IMR-90 (cell line): Measurements from ENCODE around the gene TRIM25. TPM values are rescaled to one million over a fixed set of nuclear protein-coding genes. Genes with fewer than 3 reads are reported as not detected.

Source experiments
- ATAC-seq: fragments of 200-7000 bp; cut with Tn5 transposase; 2 replicates; pipeline ENCODE4 v1.9.1; 2020; ENCODE audit warnings: low read depth, mild to moderate bottlenecking, moderate library complexity
- BruUV-seq: library from RNA; stranded (reverse); fragments of 400-500 nt; replicated peaks from 2 replicates; lab custom pipeline; 2021; lab: Mats Ljungman, UMichigan
- CTCF ChIA-PET: fragments of 300-600 bp; formaldehyde crosslinking; extraction: SDS; loops from one replicate; lab custom pipeline; 2021; ENCODE audit warnings: antibody characterized with exemption; lab: Yijun Ruan, JAX
- POLR2A ChIA-PET: fragments of 300-600 bp; sonication (Branson Sonifier 250); formaldehyde crosslinking; loops from one replicate; lab custom pipeline; 2022; ENCODE audit warnings: antibody characterized with exemption; ENCODE audit not compliant: unreplicated experiment; lab: Charles Lee
- DNase-seq: peaks from one replicate; pipeline ENCODE4 v3.0.0; 2013
- H2AFZ ChIP-seq: replicated peaks from 2 replicates; pipeline ENCODE3; 2013; ENCODE audit warnings: low read length, mild to moderate bottlenecking; ENCODE audit not compliant: poor library complexity
- H2AK5ac ChIP-seq: 2 replicates; pipeline ENCODE4 v1.6.1; 2013; ENCODE audit warnings: low read depth, low read length, inconsistent platforms
- H2AK9ac ChIP-seq: replicated peaks from 2 replicates; pipeline ENCODE3; 2013; ENCODE audit warnings: mild to moderate bottlenecking, low read depth, low read length, moderate library complexity; ENCODE audit not compliant: poor library complexity
- H2BK120ac ChIP-seq: 2 replicates; pipeline ENCODE4 v1.6.1; 2013; ENCODE audit warnings: low read depth, low read length, inconsistent platforms
- H2BK15ac ChIP-seq: 3 replicates; pipeline ENCODE4 v1.6.1; 2013; ENCODE audit warnings: low read depth, low read length, inconsistent platforms
- H2BK20ac ChIP-seq: 2 replicates; pipeline ENCODE4 v1.6.1; 2013; ENCODE audit warnings: low read depth, mild to moderate bottlenecking, inconsistent platforms, low read length, moderate library complexity
- H2BK5ac ChIP-seq: 2 replicates; pipeline ENCODE4 v1.6.1; 2013; ENCODE audit warnings: mild to moderate bottlenecking, low read depth, low read length, inconsistent platforms; ENCODE audit not compliant: poor library complexity, severe bottlenecking
- H3K14ac ChIP-seq: replicated peaks from 2 replicates; pipeline ENCODE4 v1.6.1; 2013; ENCODE audit warnings: low read depth, low read length, inconsistent platforms
- H3K18ac ChIP-seq: 2 replicates; pipeline ENCODE4 v1.6.1; 2013; ENCODE audit warnings: low read depth, low read length, control low read depth
- H3K23ac ChIP-seq: 2 replicates; pipeline ENCODE4 v1.6.1; 2013; ENCODE audit warnings: low read depth, low read length, inconsistent platforms
- H3K27ac ChIP-seq: 2 replicates; pipeline ENCODE4 v1.5.1; 2013; ENCODE audit warnings: mild to moderate bottlenecking, control low read depth, low read length; ENCODE audit not compliant: insufficient read depth
- H3K27me3 ChIP-seq: 2 replicates; pipeline ENCODE4 v1.6.1; 2013; ENCODE audit warnings: low read length; ENCODE audit not compliant: control insufficient read depth, insufficient read depth
- H3K36me3 ChIP-seq: 2 replicates; pipeline ENCODE4 v1.6.1; 2013; ENCODE audit warnings: low read length, mixed read lengths; ENCODE audit not compliant: control insufficient read depth, insufficient read depth
- H3K4ac ChIP-seq: 2 replicates; pipeline ENCODE4 v1.6.1; 2013; ENCODE audit warnings: low read depth, low read length, inconsistent platforms
- H3K4me1 ChIP-seq: 2 replicates; pipeline ENCODE4 v1.6.1; 2013; ENCODE audit warnings: low read length, mixed read lengths; ENCODE audit not compliant: control insufficient read depth, insufficient read depth
- H3K4me2 ChIP-seq: 2 replicates; pipeline ENCODE4 v1.6.1; 2013; ENCODE audit warnings: low read depth, mild to moderate bottlenecking, control low read depth, low read length, moderate library complexity
- H3K4me3 ChIP-seq: 2 replicates; pipeline ENCODE4 v1.5.1; 2013; ENCODE audit warnings: low read depth, mild to moderate bottlenecking, control low read depth, low read length, moderate library complexity; ENCODE audit not compliant: insufficient read depth
- H3K56ac ChIP-seq: 2 replicates; pipeline ENCODE4 v1.6.1; 2013; ENCODE audit warnings: low read length, inconsistent platforms; ENCODE audit not compliant: insufficient read depth; ENCODE audit errors: extremely low read depth
- H3K79me1 ChIP-seq, 2 experiments: 2 replicates each; pipeline ENCODE4 v1.6.1; 2013; ENCODE audit warnings: low read length in 2 of 2, inconsistent platforms in 1 of 2, low read depth in 1 of 2
- H3K9ac ChIP-seq: 2 replicates; pipeline ENCODE4 v1.6.1; 2013; ENCODE audit warnings: low read depth, low read length, control low read depth
- H3K9me1 ChIP-seq: 2 replicates; pipeline ENCODE4 v1.6.1; 2013; ENCODE audit warnings: low read length, inconsistent platforms; ENCODE audit not compliant: insufficient read depth
- H3K9me3 ChIP-seq: 2 replicates; pipeline ENCODE4 v1.6.1; 2013; ENCODE audit warnings: low read length; ENCODE audit not compliant: control insufficient read depth, insufficient read depth
- H4K20me1 ChIP-seq: 2 replicates; pipeline ENCODE4 v1.6.1; 2013; ENCODE audit warnings: low read length, inconsistent platforms; ENCODE audit not compliant: insufficient read depth
- H4K5ac ChIP-seq: 2 replicates; pipeline ENCODE4 v1.6.1; 2013; ENCODE audit warnings: mild to moderate bottlenecking, low read depth, low read length, control low read depth
- H4K8ac ChIP-seq, 2 experiments: 2 replicates each; pipeline ENCODE4 v1.6.1; 2013; ENCODE audit warnings: low read depth in 2 of 2, low read length in 2 of 2, control low read depth in 1 of 2, inconsistent platforms in 1 of 2
- H4K91ac ChIP-seq: 2 replicates; pipeline ENCODE4 v1.6.1; 2013; ENCODE audit warnings: low read depth, low read length, inconsistent platforms; ENCODE audit not compliant: insufficient read depth
- CEBPB ChIP-seq: IDR thresholded peaks from 2 replicates; pipeline ENCODE4 v1.6.1; 2012; ENCODE audit warnings: low read depth, low read length, improper control_type of control experiment
- NFE2L2 ChIP-seq: fragments of 150-350 bp; IDR thresholded peaks from 2 replicates; pipeline ENCODE4 v1.6.1; 2016; ENCODE audit warnings: low read depth, mild to moderate bottlenecking, low read length
- POLR2A ChIP-seq: IDR thresholded peaks from 2 replicates; pipeline ENCODE4 v1.6.1; 2012; ENCODE audit warnings: mild to moderate bottlenecking, low read depth, low read length
- USF2 ChIP-seq: fragments of 150-350 bp; IDR thresholded peaks from 2 replicates; pipeline ENCODE4 v1.6.1; 2017; ENCODE audit warnings: mild to moderate bottlenecking, antibody characterized with exemption, low read length, low read depth
- WGBS, 2 experiments: methylation state at CpG; one replicate each; pipeline versions ENCODE4 v1.1.5 to v1.1.7; 2013; ENCODE audit warnings: missing lambda C conversion rate in 2 of 2; ENCODE audit not compliant: insufficient read length in 1 of 2; ENCODE audit errors: extremely low coverage in 2 of 2; 5-methylcytosine and 5-hydroxymethylcytosine counted together
- dilution Hi-C: fragments of 300-500 bp; cut with HindIII; formaldehyde crosslinking; loops from one replicate; pipeline ENCODE4 v1.14.3; 2018; ENCODE audit warnings: low sequenced_read_pairs; ENCODE audit not compliant: unreplicated experiment
- in situ Hi-C: fragments of 300-500 bp; cut with MboI; formaldehyde crosslinking; loops from 3 replicates; pipeline ENCODE4 v1.14.3; 2019; ENCODE audit warnings: low sequenced_read_pairs, inconsistent platforms, mixed read lengths
- intact Hi-C: fragments of 100-400 bp; cut with micrococcal nuclease; formaldehyde crosslinking; loops from 2 replicates; pipeline ENCODE4 v1.10.0; 2022
- polyA plus RNA-seq, 3 experiments: library from polyadenylated mRNA; depleted of rRNA; stranded (reverse); fragments of >200 nt; gene quantifications; 2 replicates each; pipeline ENCODE4 v1.2.3, GENCODE V29; 2012; ENCODE audit warnings: low replicate concordance in 1 of 3
- total RNA-seq: library from RNA; depleted of rRNA; stranded (reverse); fragments of >200 nt; gene quantifications from 2 replicates; pipeline ENCODE4 v1.2.3, GENCODE V29; 2012

Gene TRIM25
- total and polyA plus RNA-seq, 2 of the 4 experiments (the other 2 are of a cell fraction) = 25.5 to 27.5 TPM

- H3K56ac ChIP-seq = no peak overlapping the region
- H2BK5ac ChIP-seq = no peak overlapping the region
- in situ Hi-C loops (no loop called here), intact Hi-C loops (no loop called here), dilution Hi-C loops (no loop called here)
- no peak overlapping the region for H3K4ac ChIP-seq
- H3K4me1 ChIP-seq = no peaks in the 10 kb centered on the region
- H3K36me3 ChIP-seq = no peaks in the 10 kb centered on the region
- H3K27me3 ChIP-seq = no peaks in the 10 kb centered on the region
- H4K5ac ChIP-seq = no peak overlapping the region
- no TSS peak for BruUV-seq
- ChIA-PET POLR2A (no interaction called here), CTCF (no interaction called here)
- H3K9me3 ChIP-seq = no peaks in the 10 kb centered on the region
- no peaks in the 10 kb centered on the region for H4K20me1 ChIP-seq
- TF ChIP-seq POLR2A = no peak
- no peak for TF ChIP-seq CEBPB
- TF ChIP-seq NFE2L2 = no peak
- TF ChIP-seq USF2 = no peak
- H2BK120ac ChIP-seq = no peak overlapping the region
- peaks cover 5% of the 10 kb centered on the region; the same call in 1 of the 2 replicates for H3K9me1 ChIP-seq
- H2AK9ac ChIP-seq = no peak overlapping the region
- no peak overlapping the region for H4K8ac ChIP-seq
- no peak overlapping the region for H2BK15ac ChIP-seq
- no peak overlapping the region for H3K14ac ChIP-seq
- no peak overlapping the region for H3K27ac ChIP-seq
- H2AK5ac ChIP-seq = no peak overlapping the region
- DNase-seq (no peak), ATAC-seq (no peak)
- H3K18ac ChIP-seq = no peak overlapping the region
- H3K9ac ChIP-seq = no peak overlapping the region
- WGBS, 2 experiments = no CpG with 5 or more reads among the region's 8 CpGs
- no peak overlapping the region for H2BK20ac ChIP-seq
- H3K23ac ChIP-seq = no peak overlapping the region
- no peak overlapping the region for H4K91ac ChIP-seq
- H2AFZ ChIP-seq = no peak overlapping the region
- H3K79me1 ChIP-seq = no peaks in the 10 kb centered on the region
- no peak overlapping the region for H3K4me2 ChIP-seq
- H3K4me3 ChIP-seq = no peak overlapping the region
Observed at GRCh38 chr17:56880571-56880970, 33.3 kb downstream of the TRIM25 start.
